ENCODE data around the gene RASGRF1. TPM values are rescaled to one million over a fixed set of nuclear protein-coding genes. Genes with fewer than 3 reads are reported as not detected.

Gene RASGRF1
- total and polyA plus RNA-seq, 11 donors = 0.12 to 0.40 (median 0.25) TPM; not detected in 8

DNA sequence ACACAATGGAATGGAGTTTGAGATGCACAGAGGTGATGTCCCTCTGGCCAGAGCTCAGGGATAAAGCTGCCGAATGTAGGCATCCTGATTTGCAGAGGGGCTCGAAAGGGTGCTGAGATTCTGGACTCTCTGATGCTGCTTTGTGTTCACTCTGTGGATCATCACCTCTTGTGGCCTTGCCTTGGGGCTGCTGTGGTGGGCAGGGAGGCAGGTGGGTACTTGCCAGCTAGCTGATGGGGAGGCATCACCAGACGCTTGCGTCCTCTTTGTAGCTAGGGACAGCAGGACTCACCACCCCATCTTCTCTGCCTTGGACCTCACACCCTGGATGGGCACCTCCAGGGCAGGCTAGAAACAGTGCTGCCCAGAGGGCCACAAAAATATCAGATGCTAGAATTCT is 14.6 kb upstream of the RASGRF1 start:
- Histone ChIP-seq H3K4me3 (no peak overlapping the region), H3K4me1 (no peaks in the 10 kb centered on the region), H3K36me3 (no peaks in the 10 kb centered on the region), H3K27ac (no peak overlapping the region), H3K9me3 (no peaks in the 10 kb centered on the region), H3K27me3 (peaks cover 0 to 70% (median 6%) of the 10 kb centered on the region in 9 donors)
- DNase-seq = no peak
- intact Hi-C loops (cut with DNase I) = no loop called here
- TF ChIP-seq POLR2A (IDR thresholded peaks at IDR 0.05) = no peak
- TF ChIP-seq, protein P1, sequence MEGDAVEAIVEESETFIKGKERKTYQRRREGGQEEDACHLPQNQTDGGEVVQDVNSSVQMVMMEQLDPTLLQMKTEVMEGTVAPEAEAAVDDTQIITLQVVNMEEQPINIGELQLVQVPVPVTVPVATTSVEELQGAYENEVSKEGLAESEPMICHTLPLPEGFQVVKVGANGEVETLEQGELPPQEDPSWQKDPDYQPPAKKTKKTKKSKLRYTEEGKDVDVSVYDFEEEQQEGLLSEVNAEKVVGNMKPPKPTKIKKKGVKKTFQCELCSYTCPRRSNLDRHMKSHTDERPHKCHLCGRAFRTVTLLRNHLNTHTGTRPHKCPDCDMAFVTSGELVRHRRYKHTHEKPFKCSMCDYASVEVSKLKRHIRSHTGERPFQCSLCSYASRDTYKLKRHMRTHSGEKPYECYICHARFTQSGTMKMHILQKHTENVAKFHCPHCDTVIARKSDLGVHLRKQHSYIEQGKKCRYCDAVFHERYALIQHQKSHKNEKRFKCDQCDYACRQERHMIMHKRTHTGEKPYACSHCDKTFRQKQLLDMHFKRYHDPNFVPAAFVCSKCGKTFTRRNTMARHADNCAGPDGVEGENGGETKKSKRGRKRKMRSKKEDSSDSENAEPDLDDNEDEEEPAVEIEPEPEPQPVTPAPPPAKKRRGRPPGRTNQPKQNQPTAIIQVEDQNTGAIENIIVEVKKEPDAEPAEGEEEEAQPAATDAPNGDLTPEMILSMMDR (IDR thresholded peaks at IDR 0.05) = no peak
- ATAC-seq = no peak
- WGBS, 4 donors = 79 to 100% (median 90%) methylated on average over 2 to 4 of the region's 4 CpGs

DNA sequence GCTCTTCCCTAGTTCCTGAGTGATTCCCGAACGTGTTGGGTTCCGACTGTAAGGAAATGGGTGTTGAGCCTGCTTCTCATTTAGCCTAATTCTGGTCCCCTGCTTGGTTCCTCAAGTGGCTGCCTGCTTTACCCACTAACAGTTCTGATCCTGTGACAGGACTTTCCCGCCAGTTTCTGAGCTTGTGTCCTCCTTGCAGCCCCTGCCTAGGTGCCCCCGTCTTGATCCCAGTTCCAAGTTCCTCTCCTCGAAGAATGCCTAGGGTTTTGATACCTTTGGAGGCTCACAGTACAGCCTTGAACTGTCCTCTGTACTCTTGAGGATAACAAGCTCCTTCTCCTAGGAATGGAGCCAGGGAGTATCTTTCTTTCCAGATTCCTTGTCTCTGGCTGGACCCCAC is 12.0 kb upstream of the RASGRF1 start:
- Histone ChIP-seq H3K4me3 (no peak overlapping the region), H3K27ac (no peak overlapping the region), H3K9me3 (no peaks in the 10 kb centered on the region), H3K36me3 (no peaks in the 10 kb centered on the region), H3K4me1 (no peaks in the 10 kb centered on the region), H3K27me3 (peaks cover 0 to 74% (median 6%) of the 10 kb centered on the region in 9 donors)
- ATAC-seq (no peak), DNase-seq (no peak)
- intact Hi-C loops (cut with DNase I) = loop anchor here in 1 of 10 donors (5.0 kb wide), 1 partner anchor 50 kb away; no protein-coding TSS in a partner anchor
- TF ChIP-seq, protein P1 (IDR thresholded peaks at IDR 0.05) = no peak
- TF ChIP-seq POLR2A (IDR thresholded peaks at IDR 0.05) = no peak
- 77 to 86% (median 83%) methylated on average over 6 of the region's 6 CpGs for WGBS, 4 donors

DNA sequence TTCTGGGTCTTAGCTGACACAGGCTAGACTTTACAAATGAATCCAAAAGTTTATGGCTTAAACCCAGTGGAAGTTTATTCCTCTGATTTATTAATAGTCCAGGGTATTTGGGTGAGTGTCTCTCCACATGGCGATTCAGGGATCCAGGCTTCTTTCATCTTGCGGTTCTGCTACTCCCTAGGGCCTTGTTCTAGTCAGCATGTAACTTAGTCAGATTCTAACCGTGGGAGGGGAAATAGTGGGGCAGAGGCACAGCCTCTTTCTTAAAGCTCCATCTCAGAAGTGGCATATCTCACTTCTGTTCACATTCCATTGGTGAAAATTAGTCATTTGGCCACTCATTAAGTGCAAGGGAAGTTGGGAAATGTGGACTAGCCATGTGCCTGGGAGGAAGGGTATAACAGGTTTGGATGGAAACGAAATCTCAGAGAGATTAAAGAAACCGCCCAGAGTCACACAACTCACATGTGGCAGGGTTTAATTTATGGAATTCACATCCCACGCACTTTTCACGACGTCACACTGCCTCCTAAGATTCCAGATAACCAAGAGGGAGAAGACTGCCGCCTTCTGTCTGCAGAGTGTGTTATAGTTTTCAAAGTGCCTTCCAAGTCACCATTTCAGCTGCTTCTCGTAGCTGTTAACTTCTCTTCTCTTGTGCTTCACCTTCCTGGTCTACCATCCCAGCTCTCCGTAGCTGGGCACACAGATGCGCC is 11.4 kb upstream of the RASGRF1 start:
- no peak for ATAC-seq
- Histone ChIP-seq H3K4me3 (no peak overlapping the region), H3K4me1 (no peaks in the 10 kb centered on the region), H3K9me3 (no peaks in the 10 kb centered on the region), H3K27me3 (peaks cover 0 to 78% (median 6%) of the 10 kb centered on the region in 9 donors), H3K27ac (no peak overlapping the region), H3K36me3 (no peaks in the 10 kb centered on the region)
- DNase-seq = no peak
- intact Hi-C loops (cut with DNase I) = loop anchor here in 1 of 10 donors (5.0 kb wide), 1 partner anchor 50 kb away; no protein-coding TSS in a partner anchor
- TF ChIP-seq, protein P1 (IDR thresholded peaks at IDR 0.05) = no peak
- TF ChIP-seq POLR2A (IDR thresholded peaks at IDR 0.05) = no peak
- 62 to 67% (median 63%) methylated on average over 12 of the region's 12 CpGs for WGBS, 4 donors

DNA sequence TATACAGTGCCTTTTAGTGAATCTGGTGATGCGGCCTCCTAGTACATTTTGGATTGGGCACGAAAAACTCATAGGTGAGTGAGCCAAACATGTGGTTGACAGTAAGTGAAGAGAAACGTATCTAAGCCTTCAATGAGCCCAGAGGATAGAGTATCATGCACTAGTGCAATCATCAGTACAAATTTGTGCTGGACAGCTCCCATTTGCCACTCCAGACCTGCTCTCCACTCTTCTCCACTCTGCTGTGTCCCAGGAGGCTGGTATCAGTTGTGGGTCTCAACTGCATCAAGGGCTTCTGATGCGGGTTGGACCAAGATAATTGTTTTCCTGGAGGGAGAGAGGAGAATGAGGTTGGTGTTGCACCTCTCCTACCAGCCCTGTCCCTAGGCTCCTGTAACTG is 9.1 kb upstream of the RASGRF1 start:
- Histone ChIP-seq H3K27me3 (peaks cover 0 to 60% (median 3%) of the 10 kb centered on the region in 9 donors), H3K9me3 (no peaks in the 10 kb centered on the region), H3K27ac (no peak overlapping the region), H3K4me3 (no peak overlapping the region), H3K36me3 (no peaks in the 10 kb centered on the region), H3K4me1 (no peaks in the 10 kb centered on the region)
- ATAC-seq = no peak
- intact Hi-C loops (cut with DNase I) = loop anchor here in 1 of 10 donors (5.0 kb wide), 1 partner anchor 47 kb away; no protein-coding TSS in a partner anchor
- TF ChIP-seq POLR2A (IDR thresholded peaks at IDR 0.05) = no peak
- TF ChIP-seq, protein P1 (IDR thresholded peaks at IDR 0.05) = no peak
- no peak for DNase-seq
- WGBS, 4 donors = 61 to 73% (median 65%) methylated on average over 4 of the region's 4 CpGs
